ENCODE data around the gene GSE1.

DNA sequence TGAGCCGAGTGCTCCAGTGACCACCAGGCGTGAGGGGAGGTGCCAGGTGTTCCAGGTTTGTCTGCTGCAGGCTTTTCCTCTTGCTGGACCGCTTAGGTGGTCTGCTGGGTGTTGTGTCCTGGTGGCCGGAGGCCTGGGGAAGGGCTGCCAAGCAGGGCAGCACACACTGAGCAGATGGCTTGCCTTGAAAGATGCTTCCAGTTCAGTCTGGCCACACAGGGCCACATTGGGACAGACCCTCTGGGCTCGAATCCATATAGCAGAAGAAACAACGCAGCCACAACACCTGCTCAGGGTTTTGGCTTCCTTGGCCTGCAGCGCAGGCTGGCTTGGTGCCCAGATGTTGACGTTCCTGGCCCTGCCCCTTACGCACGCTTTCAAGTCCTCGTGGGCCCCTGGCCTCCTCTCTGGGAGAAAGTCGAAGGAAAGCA lies 50.8 kb downstream of the GSE1 start:
- TF ChIP-seq POLR2A (IDR thresholded peaks at IDR 0.05) = no peak
- TF ChIP-seq, protein P1, sequence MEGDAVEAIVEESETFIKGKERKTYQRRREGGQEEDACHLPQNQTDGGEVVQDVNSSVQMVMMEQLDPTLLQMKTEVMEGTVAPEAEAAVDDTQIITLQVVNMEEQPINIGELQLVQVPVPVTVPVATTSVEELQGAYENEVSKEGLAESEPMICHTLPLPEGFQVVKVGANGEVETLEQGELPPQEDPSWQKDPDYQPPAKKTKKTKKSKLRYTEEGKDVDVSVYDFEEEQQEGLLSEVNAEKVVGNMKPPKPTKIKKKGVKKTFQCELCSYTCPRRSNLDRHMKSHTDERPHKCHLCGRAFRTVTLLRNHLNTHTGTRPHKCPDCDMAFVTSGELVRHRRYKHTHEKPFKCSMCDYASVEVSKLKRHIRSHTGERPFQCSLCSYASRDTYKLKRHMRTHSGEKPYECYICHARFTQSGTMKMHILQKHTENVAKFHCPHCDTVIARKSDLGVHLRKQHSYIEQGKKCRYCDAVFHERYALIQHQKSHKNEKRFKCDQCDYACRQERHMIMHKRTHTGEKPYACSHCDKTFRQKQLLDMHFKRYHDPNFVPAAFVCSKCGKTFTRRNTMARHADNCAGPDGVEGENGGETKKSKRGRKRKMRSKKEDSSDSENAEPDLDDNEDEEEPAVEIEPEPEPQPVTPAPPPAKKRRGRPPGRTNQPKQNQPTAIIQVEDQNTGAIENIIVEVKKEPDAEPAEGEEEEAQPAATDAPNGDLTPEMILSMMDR (IDR thresholded peaks at IDR 0.05) = no peak
